ENCODE data around the gene UPP2.

The UPP2 gene

DNA sequence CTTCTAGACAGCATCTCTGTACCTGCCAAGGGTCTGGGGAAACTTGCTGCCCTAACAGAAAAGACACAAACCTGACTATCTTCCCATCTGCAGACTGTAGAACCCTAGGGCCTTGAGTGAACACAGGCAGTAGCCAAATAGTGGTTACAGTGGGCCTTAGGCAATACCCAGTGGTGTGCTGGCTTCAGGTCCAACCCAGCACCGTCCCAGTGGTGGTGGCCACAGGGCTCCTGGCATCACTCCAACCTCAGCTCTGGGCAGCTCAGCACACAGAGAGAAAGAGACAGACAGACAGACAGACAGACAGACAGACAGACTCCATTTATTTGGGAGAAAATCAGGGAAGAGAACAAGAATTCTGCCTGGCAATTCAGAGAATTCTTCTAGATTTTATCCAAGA, 29.3 kb upstream of the UPP2 start:
- no peak for TF ChIP-seq FOXP2 (optimal IDR thresholded peaks at IDR 0.05; ENCODE audit: control extremely low read depth, extremely low read length, insufficient read depth)
- no peak for TF ChIP-seq POLR2AphosphoS5 (IDR thresholded peaks at IDR 0.05; ENCODE audit: borderline replicate concordance, low read depth, low read length)
- no peak for TF ChIP-seq EZH2 (IDR thresholded peaks at IDR 0.05)
- H3K36me3 ChIP-seq (ENCODE audit: insufficient read depth, low read length), result no peaks in the 10 kb centered on the region
- no peaks in the 10 kb centered on the region for H3K9me3 ChIP-seq (ENCODE audit: low read depth, low read length)
- DNase-seq (ENCODE audit: low read depth, low spot score), result no peak
- H3K27ac ChIP-seq, result no peak overlapping the region
- H3K9ac ChIP-seq (ENCODE audit: insufficient read length), result no peak overlapping the region
- H3K4me3 ChIP-seq, result no peak overlapping the region

GRCh38 chr2:158079672-158080071, 22.0 kb upstream of the UPP2 start:
- H3K9me3 ChIP-seq (ENCODE audit: low read depth, low read length), result no peaks in the 10 kb centered on the region
- no peak overlapping the region for H3K9ac ChIP-seq (ENCODE audit: insufficient read length)
- no peaks in the 10 kb centered on the region for H3K36me3 ChIP-seq (ENCODE audit: insufficient read depth, low read length)
- no peak for DNase-seq (ENCODE audit: low read depth, low spot score)
- no peak for TF ChIP-seq EZH2 (IDR thresholded peaks at IDR 0.05)
- no peak for TF ChIP-seq FOXP2 (optimal IDR thresholded peaks at IDR 0.05; ENCODE audit: control extremely low read depth, extremely low read length, insufficient read depth)
- TF ChIP-seq POLR2AphosphoS5 (IDR thresholded peaks at IDR 0.05; ENCODE audit: borderline replicate concordance, low read depth, low read length), result no peak
- H3K27ac ChIP-seq, result no peak overlapping the region
- H3K4me3 ChIP-seq, result no peak overlapping the region

DNA sequence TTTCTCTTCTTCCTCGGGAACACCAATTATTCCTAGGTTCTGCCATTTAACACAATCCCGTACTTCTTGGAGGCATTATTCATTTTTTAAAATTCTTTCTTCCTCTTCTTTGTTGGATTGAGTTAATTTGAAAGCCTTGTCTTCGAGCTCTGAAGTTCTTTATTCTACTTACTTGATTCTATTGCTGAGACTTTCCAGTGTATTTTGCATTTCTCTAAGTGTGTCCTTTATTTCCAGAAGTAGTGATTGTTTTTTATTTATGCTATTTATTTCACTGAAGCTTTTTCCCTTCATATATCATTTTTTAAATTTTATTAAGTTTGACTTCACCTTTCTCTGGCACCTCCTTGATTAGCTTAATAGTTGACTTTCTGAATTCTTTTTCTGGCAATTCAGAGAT, 13.6 kb upstream of the UPP2 start:
- Histone ChIP-seq H3K9me3 (ENCODE audit: low read depth, low read length) (no peaks in the 10 kb centered on the region), H3K4me3 (no peak overlapping the region), H3K36me3 (ENCODE audit: insufficient read depth, low read length) (no peaks in the 10 kb centered on the region), H3K9ac (ENCODE audit: insufficient read length) (no peak overlapping the region), H3K27ac (no peak overlapping the region)
- TF ChIP-seq FOXP2 (optimal IDR thresholded peaks at IDR 0.05; ENCODE audit: control extremely low read depth, extremely low read length, insufficient read depth) (no peak), POLR2AphosphoS5 (IDR thresholded peaks at IDR 0.05; ENCODE audit: borderline replicate concordance, low read depth, low read length) (no peak), EZH2 (IDR thresholded peaks at IDR 0.05) (no peak)
- DNase-seq (ENCODE audit: low read depth, low spot score), result no peak

GRCh38 chr2:158089322-158089721, 12.4 kb upstream of the UPP2 start:
- TF ChIP-seq FOXP2 (optimal IDR thresholded peaks at IDR 0.05; ENCODE audit: control extremely low read depth, extremely low read length, insufficient read depth) (no peak), EZH2 (IDR thresholded peaks at IDR 0.05) (no peak), POLR2AphosphoS5 (IDR thresholded peaks at IDR 0.05; ENCODE audit: borderline replicate concordance, low read depth, low read length) (no peak)
- H3K4me3 ChIP-seq, result no peak overlapping the region
- H3K9me3 ChIP-seq (ENCODE audit: low read depth, low read length), result no peaks in the 10 kb centered on the region

GRCh38 chr2:158091647-158092046, 10.0 kb upstream of the UPP2 start:
- no peak overlapping the region for H3K9ac ChIP-seq (ENCODE audit: insufficient read length)
- H3K4me3 ChIP-seq, result no peak overlapping the region
- H3K27ac ChIP-seq, result no peak overlapping the region
- no peaks in the 10 kb centered on the region for H3K36me3 ChIP-seq (ENCODE audit: insufficient read depth, low read length)
- no peak for DNase-seq (ENCODE audit: low read depth, low spot score)
- H3K9me3 ChIP-seq (ENCODE audit: low read depth, low read length), result no peaks in the 10 kb centered on the region
- TF ChIP-seq FOXP2 (optimal IDR thresholded peaks at IDR 0.05; ENCODE audit: control extremely low read depth, extremely low read length, insufficient read depth), result no peak
- TF ChIP-seq POLR2AphosphoS5 (IDR thresholded peaks at IDR 0.05; ENCODE audit: borderline replicate concordance, low read depth, low read length), result no peak
- TF ChIP-seq EZH2 (IDR thresholded peaks at IDR 0.05), result no peak

More at GRCh38 chr2:158089322-158089721, 12.4 kb upstream of the UPP2 start:
- Histone ChIP-seq H3K27ac (no peak overlapping the region), H3K9ac (ENCODE audit: insufficient read length) (no peak overlapping the region), H3K36me3 (ENCODE audit: insufficient read depth, low read length) (no peaks in the 10 kb centered on the region)
- DNase-seq (ENCODE audit: low read depth, low spot score), result no peak

GRCh38 chr2:158094487-158095092, 7.1 kb upstream of the UPP2 start:
- Histone ChIP-seq H3K9me3 (ENCODE audit: low read depth, low read length) (no peaks in the 10 kb centered on the region), H3K9ac (ENCODE audit: insufficient read length) (no peak overlapping the region), H3K36me3 (ENCODE audit: insufficient read depth, low read length) (no peaks in the 10 kb centered on the region), H3K27ac (no peak overlapping the region), H3K4me3 (no peak overlapping the region)
- no peak for DNase-seq (ENCODE audit: low read depth, low spot score)
- no peak for TF ChIP-seq EZH2 (IDR thresholded peaks at IDR 0.05)
- no peak for TF ChIP-seq FOXP2 (optimal IDR thresholded peaks at IDR 0.05; ENCODE audit: control extremely low read depth, extremely low read length, insufficient read depth)
- no peak for TF ChIP-seq POLR2AphosphoS5 (IDR thresholded peaks at IDR 0.05; ENCODE audit: borderline replicate concordance, low read depth, low read length)

DNA sequence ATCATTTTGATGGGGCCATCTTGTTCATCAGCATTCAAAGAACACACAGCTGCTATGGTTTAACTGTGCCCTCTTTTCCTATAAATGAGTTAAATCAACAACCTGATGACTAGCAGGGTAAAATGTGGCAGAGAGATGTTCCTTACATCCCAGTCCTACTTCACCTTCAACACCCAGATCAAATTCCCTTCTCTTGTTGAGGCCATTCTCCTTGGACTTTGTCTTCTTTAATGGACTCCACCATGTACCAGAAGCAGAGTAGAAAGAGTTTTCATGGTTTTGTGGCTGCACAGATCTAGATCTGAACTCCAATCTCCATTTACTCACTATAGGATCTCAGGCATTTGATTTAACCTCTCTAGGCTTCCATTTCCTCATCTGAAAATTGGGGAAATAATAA, 6.4 kb upstream of the UPP2 start:
- no peak overlapping the region for H3K9ac ChIP-seq (ENCODE audit: insufficient read length)
- no peaks in the 10 kb centered on the region for H3K36me3 ChIP-seq (ENCODE audit: insufficient read depth, low read length)
- no peaks in the 10 kb centered on the region for H3K9me3 ChIP-seq (ENCODE audit: low read depth, low read length)
- TF ChIP-seq EZH2 (IDR thresholded peaks at IDR 0.05), result no peak
- no peak for TF ChIP-seq POLR2AphosphoS5 (IDR thresholded peaks at IDR 0.05; ENCODE audit: borderline replicate concordance, low read depth, low read length)
- no peak for TF ChIP-seq FOXP2 (optimal IDR thresholded peaks at IDR 0.05; ENCODE audit: control extremely low read depth, extremely low read length, insufficient read depth)
- no peak overlapping the region for H3K27ac ChIP-seq
- no peak for DNase-seq (ENCODE audit: low read depth, low spot score)
- no peak overlapping the region for H3K4me3 ChIP-seq

DNA sequence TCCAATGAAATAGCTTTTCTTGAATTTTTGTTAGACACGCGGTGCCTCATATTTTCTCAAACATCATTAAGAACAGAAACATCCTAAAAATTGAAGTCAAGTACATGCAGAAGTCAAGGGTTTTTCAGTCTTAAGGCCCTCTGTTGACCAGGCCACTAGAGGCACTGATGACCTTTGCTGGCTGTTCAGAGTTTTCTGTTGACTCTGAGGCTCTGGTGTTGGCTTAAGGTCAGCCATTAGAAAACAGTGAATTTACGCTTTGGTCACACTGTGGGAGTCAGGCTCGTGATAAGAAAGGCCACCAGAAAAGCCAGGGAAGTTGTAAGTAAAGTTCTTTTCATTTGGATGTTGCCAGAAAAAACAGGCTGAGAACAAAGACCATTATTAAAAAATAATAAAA, 5.8 kb upstream of the UPP2 start:
- H3K9me3 ChIP-seq (ENCODE audit: low read depth, low read length), result no peaks in the 10 kb centered on the region
- H3K36me3 ChIP-seq (ENCODE audit: insufficient read depth, low read length), result no peaks in the 10 kb centered on the region
- H3K4me3 ChIP-seq, result no peak overlapping the region
- TF ChIP-seq POLR2AphosphoS5 (IDR thresholded peaks at IDR 0.05; ENCODE audit: borderline replicate concordance, low read depth, low read length) (no peak), FOXP2 (optimal IDR thresholded peaks at IDR 0.05; ENCODE audit: control extremely low read depth, extremely low read length, insufficient read depth) (no peak), EZH2 (IDR thresholded peaks at IDR 0.05) (no peak)
- no peak overlapping the region for H3K9ac ChIP-seq (ENCODE audit: insufficient read length)
- no peak overlapping the region for H3K27ac ChIP-seq
- DNase-seq (ENCODE audit: low read depth, low spot score), result no peak

DNA sequence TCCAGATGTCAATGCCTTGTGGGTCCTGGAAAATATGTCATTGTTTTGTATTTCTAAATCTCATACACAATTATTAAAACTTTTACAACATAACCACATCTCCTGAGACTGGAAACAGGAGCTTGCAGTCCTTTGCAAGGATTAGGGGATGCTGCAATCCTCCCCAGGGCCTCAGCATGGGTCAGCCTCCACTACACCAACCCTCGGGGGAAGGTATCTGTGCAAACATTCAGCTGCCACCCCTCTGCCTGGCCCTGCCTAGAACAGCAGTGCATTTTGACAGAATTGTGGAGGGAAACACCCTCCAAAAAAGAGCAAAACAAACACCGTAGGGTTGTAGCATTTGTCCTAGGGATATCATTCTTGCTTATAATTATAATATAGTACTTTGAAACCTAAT, 4.2 kb upstream of the UPP2 start:
- H3K9me3 ChIP-seq (ENCODE audit: low read depth, low read length), result no peaks in the 10 kb centered on the region

More for the DNA sequence above, 4.2 kb upstream of the UPP2 start:
- no peak overlapping the region for H3K9ac ChIP-seq (ENCODE audit: insufficient read length)
- H3K4me3 ChIP-seq, result no peak overlapping the region
- DNase-seq (ENCODE audit: low read depth, low spot score), result no peak
- TF ChIP-seq POLR2AphosphoS5 (IDR thresholded peaks at IDR 0.05; ENCODE audit: borderline replicate concordance, low read depth, low read length), result no peak
- no peak for TF ChIP-seq FOXP2 (optimal IDR thresholded peaks at IDR 0.05; ENCODE audit: control extremely low read depth, extremely low read length, insufficient read depth)
- no peak for TF ChIP-seq EZH2 (IDR thresholded peaks at IDR 0.05)
- H3K36me3 ChIP-seq (ENCODE audit: insufficient read depth, low read length), result no peaks in the 10 kb centered on the region
- H3K27ac ChIP-seq, result no peak overlapping the region
